GM23248 (cell line): ENCODE data around the gene TMEM207. TPM values are rescaled to one million over a fixed set of nuclear protein-coding genes. Genes with fewer than 3 reads are reported as not detected.

Experiments
- DNase-seq: peaks from one replicate; pipeline ENCODE4 v3.0.0-alpha.2; 2015
- H2AFZ ChIP-seq: fragments of 200-600 bp; sonication (generic); 2 replicates; pipeline ENCODE4 v1.6.1; 2016; ENCODE audit warnings: antibody characterized with exemption
- H3F3A ChIP-seq: fragments of 200-600 bp; sonication (generic); 2 replicates; pipeline ENCODE4 v1.6.1; 2016; ENCODE audit warnings: mild to moderate bottlenecking, antibody characterized with exemption, mixed run types; ENCODE audit not compliant: insufficient read depth
- H3K27ac ChIP-seq: fragments of 200-600 bp; sonication (generic); 2 replicates; pipeline ENCODE4 v1.5.1; 2016; ENCODE audit warnings: mild to moderate bottlenecking
- H3K27me3 ChIP-seq: fragments of 200-600 bp; sonication (generic); replicated peaks from 2 replicates; pipeline ENCODE4 v1.6.1; 2016; ENCODE audit warnings: mild to moderate bottlenecking; ENCODE audit not compliant: insufficient read depth
- H3K36me3 ChIP-seq: fragments of 200-600 bp; sonication (generic); 2 replicates; pipeline ENCODE4 v1.6.1; 2016; ENCODE audit warnings: low read depth, mild to moderate bottlenecking
- H3K4me1 ChIP-seq: fragments of 200-600 bp; sonication (generic); 2 replicates; pipeline ENCODE4 v1.6.1; 2016; ENCODE audit warnings: mild to moderate bottlenecking; ENCODE audit not compliant: insufficient read depth
- H3K4me2 ChIP-seq: fragments of 200-600 bp; sonication (generic); one replicate; pipeline ENCODE4 v1.6.1; 2016; ENCODE audit warnings: mild to moderate bottlenecking; ENCODE audit not compliant: unreplicated experiment
- H3K4me3 ChIP-seq: fragments of 200-600 bp; sonication (generic); 2 replicates; pipeline ENCODE4 v1.5.1; 2016; ENCODE audit warnings: mild to moderate bottlenecking
- H3K79me2 ChIP-seq: fragments of 200-600 bp; sonication (generic); 2 replicates; pipeline ENCODE4 v1.6.1; 2016; ENCODE audit warnings: mild to moderate bottlenecking; ENCODE audit not compliant: insufficient read depth
- H3K9ac ChIP-seq: fragments of 200-600 bp; sonication (generic); 2 replicates; pipeline ENCODE4 v1.6.1; 2016; ENCODE audit warnings: mild to moderate bottlenecking
- H3K9me2 ChIP-seq: fragments of 200-600 bp; sonication (generic); 2 replicates; pipeline ENCODE4 v1.6.1; 2016; ENCODE audit warnings: mixed run types, mild to moderate bottlenecking, moderate library complexity; ENCODE audit not compliant: insufficient read depth
- H3K9me3 ChIP-seq: fragments of 200-600 bp; sonication (generic); one replicate; pipeline ENCODE4 v1.6.1; 2017; ENCODE audit warnings: low read depth
- H4K20me1 ChIP-seq: fragments of 200-600 bp; sonication (generic); 2 replicates; pipeline ENCODE4 v1.6.0; 2016; ENCODE audit not compliant: insufficient read depth
- EZH2 ChIP-seq: fragments of 200-600 bp; sonication (generic); IDR thresholded peaks from 2 replicates; pipeline ENCODE4 v1.6.1; 2018; ENCODE audit warnings: antibody characterized with exemption, mild to moderate bottlenecking; ENCODE audit not compliant: insufficient read depth, poor library complexity, severe bottlenecking
- EZH2phosphoT487 ChIP-seq: fragments of 200-600 bp; sonication (generic); IDR thresholded peaks from 2 replicates; pipeline ENCODE4 v1.6.1; 2018; ENCODE audit warnings: antibody characterized with exemption, moderate library complexity, mild to moderate bottlenecking, low read depth; ENCODE audit not compliant: insufficient read depth
- WGBS, 2 experiments: methylation state at CpG; one replicate each; pipeline ENCODE4 v1.1.6; 2015 to 2017; ENCODE audit warnings: low lambda C conversion rate in 2 of 2, low coverage in 1 of 2; ENCODE audit errors: missing lambda C conversion rate in 2 of 2; 5-methylcytosine and 5-hydroxymethylcytosine counted together
- in situ Hi-C: fragments of 300-500 bp; cut with MboI; formaldehyde crosslinking; loops from 2 replicates; pipeline ENCODE4 v1.15.0; 2020
- polyA plus RNA-seq: library from polyadenylated mRNA; unstranded; fragments of >200 nt; fragmentation: Nextera tagmentation; extraction: Ambion mirVana; gene quantifications from 2 replicates; pipeline ENCODE4 v1.2.1, GENCODE V29; 2016
- total RNA-seq: library from RNA; depleted of rRNA; stranded (reverse); fragments of >200 nt; shearing (Covaris generic); gene quantifications from 2 replicates; pipeline ENCODE4 v1.2.3, GENCODE V29; 2014

The TMEM207 gene
- total and polyA plus RNA-seq, 2 experiments from 2014 or later, result not detected

GRCh38 chr3:190387578-190388213 is 62.0 kb downstream of the TMEM207 start, which contains the start of gene CLDN16:
CLDN16 (plus strand) TSS chr3:190388163; CDS start chr3:190388330, 167 bp downstream.
- H3K9ac ChIP-seq, result peak within 1 kb of the TSS; percentile 56
- TF ChIP-seq EZH2phosphoT487 (no peak), EZH2 (no peak)
- H3K4me2 ChIP-seq, result peak within 1 kb of the TSS; percentile 77
- in situ Hi-C loops, result no loop called here
- peaks cover 28% of the 10 kb centered on the region for H3F3A ChIP-seq
- H3K36me3 ChIP-seq, result no peaks in the 10 kb centered on the region
- no peaks in the 10 kb centered on the region for H4K20me1 ChIP-seq
- peak within 1 kb of the TSS; percentile 55; the same call in 1 of the 2 replicates for H3K4me3 ChIP-seq
- H3K79me2 ChIP-seq, result no peaks in the 10 kb centered on the region
- no peaks in the 10 kb centered on the region for H3K9me3 ChIP-seq
- peak within 1 kb of the TSS; percentile 81 for H3K27ac ChIP-seq
- no peak for DNase-seq
- no peaks in the 10 kb centered on the region for H3K27me3 ChIP-seq
- H3K4me1 ChIP-seq, result peaks cover 27% of the 10 kb centered on the region
- no peaks in the 10 kb centered on the region for H3K9me2 ChIP-seq
- WGBS, 2 experiments, result 86 to 92% methylated on average over 12 of the region's 12 CpGs
- H2AFZ ChIP-seq, result 0 out of 2 replicates have a peak within 1 kb of the TSS, but pooled peaks have one; percentile 20

DNA sequence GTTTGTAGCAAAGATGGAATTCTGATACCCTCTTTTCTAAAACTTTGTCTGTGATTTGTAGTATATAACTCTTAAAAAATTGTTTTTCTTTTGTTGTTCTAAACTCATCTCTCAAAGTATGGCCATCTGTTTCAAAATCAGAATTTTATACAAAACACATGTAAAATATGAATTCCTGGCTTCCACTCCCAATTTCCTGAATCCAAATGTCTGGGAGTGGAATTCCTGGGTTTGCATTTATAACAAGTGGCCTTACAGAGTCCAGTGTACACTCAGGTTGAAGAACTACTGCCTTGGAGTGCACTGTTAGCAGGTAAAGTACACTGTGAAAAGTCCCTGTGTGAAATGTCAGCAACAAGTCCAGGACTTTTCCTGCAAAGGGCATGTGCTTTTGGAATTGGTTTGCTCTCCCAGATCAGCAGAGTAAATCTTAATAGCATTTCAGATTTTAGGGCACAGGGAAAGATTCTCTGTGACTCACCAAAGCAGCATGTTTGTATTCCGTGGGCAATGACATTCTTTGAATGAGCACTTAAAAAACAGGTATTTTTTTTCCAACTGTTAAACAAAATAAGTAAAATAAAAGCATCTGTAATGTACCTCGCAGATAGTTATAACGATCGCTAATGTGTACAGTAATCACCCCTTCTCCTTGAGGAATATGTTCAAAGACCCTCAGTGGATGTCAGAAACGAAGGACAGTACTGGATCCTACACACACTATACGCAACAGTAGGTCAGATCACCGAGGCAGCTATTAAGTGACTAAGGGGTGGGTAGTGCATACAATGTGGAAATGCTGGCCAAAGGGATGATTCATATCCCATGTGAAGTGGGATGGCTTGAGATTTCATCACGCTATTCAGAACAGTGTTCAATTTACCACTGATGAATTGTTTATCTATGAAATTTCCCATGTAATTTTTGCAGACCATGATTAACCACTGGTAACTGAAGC is 63.7 kb downstream of the TMEM207 start:
- H3K9ac ChIP-seq, result peak overlapping the region; percentile 56
- H3K79me2 ChIP-seq, result no peaks in the 10 kb centered on the region
- H3K9me3 ChIP-seq, result no peaks in the 10 kb centered on the region
- 0 to 1% methylated on average over 8 of the region's 8 CpGs for WGBS, 2 experiments
- in situ Hi-C loops, result no loop called here
- H3K4me1 ChIP-seq, result peaks cover 44% of the 10 kb centered on the region
- H3K36me3 ChIP-seq, result no peaks in the 10 kb centered on the region
- H3K27me3 ChIP-seq, result no peaks in the 10 kb centered on the region
- H3F3A ChIP-seq, result peaks cover 45% of the 10 kb centered on the region
- H3K27ac ChIP-seq, result peak overlapping the region; percentile 81
- peak overlapping the region; percentile 77 for H3K4me2 ChIP-seq
- peak; percentile 97 for DNase-seq
- H2AFZ ChIP-seq, result no peak overlapping the region
- TF ChIP-seq EZH2, result no peak
- peak overlapping the region; percentile 55 for H3K4me3 ChIP-seq
- H3K9me2 ChIP-seq, result no peaks in the 10 kb centered on the region
- H4K20me1 ChIP-seq, result no peaks in the 10 kb centered on the region

DNA sequence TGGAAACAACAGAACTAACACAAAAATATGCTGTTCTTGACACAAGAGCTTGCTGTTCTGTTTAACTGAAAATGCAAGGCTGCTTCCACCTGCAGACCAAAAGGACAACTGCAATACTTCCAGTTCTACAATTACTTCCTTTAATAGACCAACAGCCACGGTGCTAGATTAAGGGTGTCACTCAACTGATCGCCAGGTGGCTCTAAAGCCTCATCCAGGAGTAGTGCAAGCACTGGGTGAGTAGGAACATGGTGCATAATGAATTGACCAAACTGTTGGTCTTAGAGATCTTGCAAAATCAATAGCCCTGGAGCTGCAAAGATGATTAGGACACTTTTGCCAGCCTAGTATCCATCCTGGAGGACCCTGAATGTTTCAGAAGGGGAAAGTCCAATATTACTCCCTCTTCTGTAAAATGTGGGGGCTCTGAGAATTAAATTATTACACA is 65.4 kb downstream of the TMEM207 start:
- Histone ChIP-seq H3K36me3 (no peaks in the 10 kb centered on the region), H3K4me3 (no peak overlapping the region), H3K27me3 (no peaks in the 10 kb centered on the region), H3F3A (peaks cover 50% of the 10 kb centered on the region), H3K9me3 (no peaks in the 10 kb centered on the region), H4K20me1 (no peaks in the 10 kb centered on the region), H3K79me2 (no peaks in the 10 kb centered on the region), H3K9me2 (no peaks in the 10 kb centered on the region), H3K9ac (no peak overlapping the region), H3K27ac (no peak overlapping the region), H3K4me1 (peaks cover 45% of the 10 kb centered on the region), H2AFZ (no peak overlapping the region), H3K4me2 (no peak overlapping the region)
- TF ChIP-seq EZH2, result no peak
- TF ChIP-seq EZH2phosphoT487, result no peak
- WGBS, 2 experiments, result 64 to 79% methylated on average over 2 of the region's 2 CpGs
- in situ Hi-C loops, result no loop called here
- DNase-seq, result peak; percentile 51

DNA sequence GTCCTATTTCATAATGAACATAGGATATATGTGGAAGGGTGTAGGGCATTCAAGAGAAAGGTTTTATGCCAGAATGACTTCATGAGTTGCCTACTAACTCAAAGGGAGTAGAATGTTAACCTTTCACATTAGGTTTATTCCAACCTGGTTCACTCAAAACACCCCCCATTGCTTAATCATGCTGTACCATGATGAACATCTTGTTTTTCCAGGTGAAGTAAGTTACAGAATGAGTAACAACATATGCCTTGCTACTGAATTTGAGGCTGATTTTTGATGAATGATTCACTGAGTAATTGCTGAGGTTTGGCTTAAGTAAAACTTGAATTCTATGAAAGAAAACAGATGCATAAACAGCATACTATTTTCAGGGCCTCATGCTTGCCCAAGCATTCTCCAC is 67.6 kb downstream of the TMEM207 start:
- Histone ChIP-seq H2AFZ (no peak overlapping the region), H3K27me3 (no peaks in the 10 kb centered on the region), H3K36me3 (no peaks in the 10 kb centered on the region), H3K9me2 (no peaks in the 10 kb centered on the region), H3K4me2 (peak overlapping the region; percentile 2), H3K79me2 (no peaks in the 10 kb centered on the region), H3F3A (peaks cover 62% of the 10 kb centered on the region), H3K9ac (no peak overlapping the region), H3K9me3 (no peaks in the 10 kb centered on the region), H3K27ac (peak overlapping the region; percentile 10; the same call in 1 of the 2 replicates), H3K4me3 (no peak overlapping the region), H3K4me1 (peaks cover 48% of the 10 kb centered on the region), H4K20me1 (no peaks in the 10 kb centered on the region)
- in situ Hi-C loops, result no loop called here
- peak; percentile 71 for DNase-seq
- TF ChIP-seq EZH2phosphoT487 (0 out of 2 replicates have a peak, but pooled peaks have one; percentile 63), EZH2 (no peak)
